ENCODE measurements around the gene MBD3.

DNA sequence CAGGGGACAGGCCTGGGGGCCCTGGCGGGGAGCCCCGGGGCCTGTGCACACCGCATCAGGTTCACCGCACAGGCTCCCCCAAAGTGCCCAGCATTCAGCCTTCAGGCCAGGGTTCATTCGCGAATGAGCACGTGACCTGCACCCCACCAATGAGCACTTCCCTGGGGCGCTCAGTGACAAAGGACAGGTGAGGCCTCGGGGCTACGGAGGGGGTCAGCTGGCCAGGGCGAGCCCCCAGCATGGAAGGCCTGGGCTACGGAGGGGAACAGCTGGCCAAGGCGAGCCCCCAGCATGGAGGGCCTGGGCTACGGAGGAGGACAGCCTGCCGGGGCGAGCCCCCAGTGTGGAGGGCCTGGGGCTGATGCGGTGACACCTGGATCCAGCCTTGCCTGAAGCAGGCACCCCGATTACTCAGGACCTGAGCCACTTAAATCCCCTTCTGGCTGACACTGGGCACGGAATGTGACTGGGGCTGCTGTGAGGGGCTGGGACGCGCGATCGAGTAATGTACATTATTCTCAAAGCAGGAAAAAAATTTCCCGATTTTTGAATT lies 36.7 kb upstream of the MBD3 start:
- TF ChIP-seq CTCF (IDR thresholded peaks at IDR 0.05) (no peak), ZFX (IDR thresholded peaks at IDR 0.05; ENCODE audit: borderline replicate concordance) (no peak)
